ENCODE results near the gene TIRAP.

DNA sequence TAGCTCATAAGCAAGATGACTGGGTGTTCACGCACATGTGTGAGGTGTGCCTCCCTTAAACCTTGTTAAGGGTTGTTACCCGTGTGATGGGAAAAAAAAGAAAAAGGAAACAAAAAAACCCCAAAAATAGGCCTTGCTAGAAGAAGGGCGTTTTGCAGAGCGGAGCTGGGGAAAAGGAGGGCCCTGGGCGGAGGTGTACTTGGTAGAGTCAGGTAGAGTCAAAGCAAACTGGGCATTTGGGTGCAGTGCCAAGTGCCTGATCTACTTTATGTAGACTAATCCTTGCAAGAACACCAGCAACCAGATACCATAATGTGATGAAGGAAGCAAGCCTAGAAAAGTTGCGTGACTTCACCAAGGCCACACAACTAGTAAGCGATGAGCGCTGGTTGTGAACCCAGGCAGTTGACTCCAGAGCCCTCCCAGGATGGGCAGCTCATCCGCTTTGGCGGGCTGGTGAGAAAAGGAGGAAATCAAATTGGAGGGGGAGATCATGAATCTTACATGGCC is 1.2 kb upstream of the TIRAP start:
- TF ChIP-seq ARNT (IDR thresholded peaks at IDR 0.05) (no peak), TBL1XR1 (IDR thresholded peaks at IDR 0.05; ENCODE audit: low read length in 2 of 2) (no peak), GMEB1 (CRISPR knock-in tag; IDR thresholded peaks at IDR 0.05) (no peak), ZBTB1 (CRISPR knock-in tag; IDR thresholded peaks at IDR 0.05; ENCODE audit: borderline replicate concordance, low read depth) (no peak), NR2F6 (CRISPR knock-in tag; IDR thresholded peaks at IDR 0.05) (no peak), TRIM28 (IDR thresholded peaks at IDR 0.05) (no peak), SP2 (IDR thresholded peaks at IDR 0.05; ENCODE audit: extremely low read depth, low read depth, low read length, poor library complexity, severe bottlenecking) (no peak)
- TF ChIP-seq, protein P1, sequence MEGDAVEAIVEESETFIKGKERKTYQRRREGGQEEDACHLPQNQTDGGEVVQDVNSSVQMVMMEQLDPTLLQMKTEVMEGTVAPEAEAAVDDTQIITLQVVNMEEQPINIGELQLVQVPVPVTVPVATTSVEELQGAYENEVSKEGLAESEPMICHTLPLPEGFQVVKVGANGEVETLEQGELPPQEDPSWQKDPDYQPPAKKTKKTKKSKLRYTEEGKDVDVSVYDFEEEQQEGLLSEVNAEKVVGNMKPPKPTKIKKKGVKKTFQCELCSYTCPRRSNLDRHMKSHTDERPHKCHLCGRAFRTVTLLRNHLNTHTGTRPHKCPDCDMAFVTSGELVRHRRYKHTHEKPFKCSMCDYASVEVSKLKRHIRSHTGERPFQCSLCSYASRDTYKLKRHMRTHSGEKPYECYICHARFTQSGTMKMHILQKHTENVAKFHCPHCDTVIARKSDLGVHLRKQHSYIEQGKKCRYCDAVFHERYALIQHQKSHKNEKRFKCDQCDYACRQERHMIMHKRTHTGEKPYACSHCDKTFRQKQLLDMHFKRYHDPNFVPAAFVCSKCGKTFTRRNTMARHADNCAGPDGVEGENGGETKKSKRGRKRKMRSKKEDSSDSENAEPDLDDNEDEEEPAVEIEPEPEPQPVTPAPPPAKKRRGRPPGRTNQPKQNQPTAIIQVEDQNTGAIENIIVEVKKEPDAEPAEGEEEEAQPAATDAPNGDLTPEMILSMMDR (IDR thresholded peaks at IDR 0.05 in 2 of 3, conservative IDR thresholded peaks at IDR 0.05 in 1 of 3; ENCODE audit: insufficient read depth in 2 of 3, low read depth in 1 of 3, low read length in 3 of 3) = no peak
- TF ChIP-seq, protein P2, sequence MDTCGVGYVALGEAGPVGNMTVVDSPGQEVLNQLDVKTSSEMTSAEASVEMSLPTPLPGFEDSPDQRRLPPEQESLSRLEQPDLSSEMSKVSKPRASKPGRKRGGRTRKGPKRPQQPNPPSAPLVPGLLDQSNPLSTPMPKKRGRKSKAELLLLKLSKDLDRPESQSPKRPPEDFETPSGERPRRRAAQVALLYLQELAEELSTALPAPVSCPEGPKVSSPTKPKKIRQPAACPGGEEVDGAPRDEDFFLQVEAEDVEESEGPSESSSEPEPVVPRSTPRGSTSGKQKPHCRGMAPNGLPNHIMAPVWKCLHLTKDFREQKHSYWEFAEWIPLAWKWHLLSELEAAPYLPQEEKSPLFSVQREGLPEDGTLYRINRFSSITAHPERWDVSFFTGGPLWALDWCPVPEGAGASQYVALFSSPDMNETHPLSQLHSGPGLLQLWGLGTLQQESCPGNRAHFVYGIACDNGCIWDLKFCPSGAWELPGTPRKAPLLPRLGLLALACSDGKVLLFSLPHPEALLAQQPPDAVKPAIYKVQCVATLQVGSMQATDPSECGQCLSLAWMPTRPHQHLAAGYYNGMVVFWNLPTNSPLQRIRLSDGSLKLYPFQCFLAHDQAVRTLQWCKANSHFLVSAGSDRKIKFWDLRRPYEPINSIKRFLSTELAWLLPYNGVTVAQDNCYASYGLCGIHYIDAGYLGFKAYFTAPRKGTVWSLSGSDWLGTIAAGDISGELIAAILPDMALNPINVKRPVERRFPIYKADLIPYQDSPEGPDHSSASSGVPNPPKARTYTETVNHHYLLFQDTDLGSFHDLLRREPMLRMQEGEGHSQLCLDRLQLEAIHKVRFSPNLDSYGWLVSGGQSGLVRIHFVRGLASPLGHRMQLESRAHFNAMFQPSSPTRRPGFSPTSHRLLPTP (IDR thresholded peaks at IDR 0.05; ENCODE audit: borderline replicate concordance, extremely low read depth, insufficient read length) = no peak
- TF ChIP-seq, protein P3, sequence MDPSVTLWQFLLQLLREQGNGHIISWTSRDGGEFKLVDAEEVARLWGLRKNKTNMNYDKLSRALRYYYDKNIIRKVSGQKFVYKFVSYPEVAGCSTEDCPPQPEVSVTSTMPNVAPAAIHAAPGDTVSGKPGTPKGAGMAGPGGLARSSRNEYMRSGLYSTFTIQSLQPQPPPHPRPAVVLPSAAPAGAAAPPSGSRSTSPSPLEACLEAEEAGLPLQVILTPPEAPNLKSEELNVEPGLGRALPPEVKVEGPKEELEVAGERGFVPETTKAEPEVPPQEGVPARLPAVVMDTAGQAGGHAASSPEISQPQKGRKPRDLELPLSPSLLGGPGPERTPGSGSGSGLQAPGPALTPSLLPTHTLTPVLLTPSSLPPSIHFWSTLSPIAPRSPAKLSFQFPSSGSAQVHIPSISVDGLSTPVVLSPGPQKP (CRISPR knock-in tag; IDR thresholded peaks at IDR 0.05) = no peak
- TF ChIP-seq, protein P4, sequence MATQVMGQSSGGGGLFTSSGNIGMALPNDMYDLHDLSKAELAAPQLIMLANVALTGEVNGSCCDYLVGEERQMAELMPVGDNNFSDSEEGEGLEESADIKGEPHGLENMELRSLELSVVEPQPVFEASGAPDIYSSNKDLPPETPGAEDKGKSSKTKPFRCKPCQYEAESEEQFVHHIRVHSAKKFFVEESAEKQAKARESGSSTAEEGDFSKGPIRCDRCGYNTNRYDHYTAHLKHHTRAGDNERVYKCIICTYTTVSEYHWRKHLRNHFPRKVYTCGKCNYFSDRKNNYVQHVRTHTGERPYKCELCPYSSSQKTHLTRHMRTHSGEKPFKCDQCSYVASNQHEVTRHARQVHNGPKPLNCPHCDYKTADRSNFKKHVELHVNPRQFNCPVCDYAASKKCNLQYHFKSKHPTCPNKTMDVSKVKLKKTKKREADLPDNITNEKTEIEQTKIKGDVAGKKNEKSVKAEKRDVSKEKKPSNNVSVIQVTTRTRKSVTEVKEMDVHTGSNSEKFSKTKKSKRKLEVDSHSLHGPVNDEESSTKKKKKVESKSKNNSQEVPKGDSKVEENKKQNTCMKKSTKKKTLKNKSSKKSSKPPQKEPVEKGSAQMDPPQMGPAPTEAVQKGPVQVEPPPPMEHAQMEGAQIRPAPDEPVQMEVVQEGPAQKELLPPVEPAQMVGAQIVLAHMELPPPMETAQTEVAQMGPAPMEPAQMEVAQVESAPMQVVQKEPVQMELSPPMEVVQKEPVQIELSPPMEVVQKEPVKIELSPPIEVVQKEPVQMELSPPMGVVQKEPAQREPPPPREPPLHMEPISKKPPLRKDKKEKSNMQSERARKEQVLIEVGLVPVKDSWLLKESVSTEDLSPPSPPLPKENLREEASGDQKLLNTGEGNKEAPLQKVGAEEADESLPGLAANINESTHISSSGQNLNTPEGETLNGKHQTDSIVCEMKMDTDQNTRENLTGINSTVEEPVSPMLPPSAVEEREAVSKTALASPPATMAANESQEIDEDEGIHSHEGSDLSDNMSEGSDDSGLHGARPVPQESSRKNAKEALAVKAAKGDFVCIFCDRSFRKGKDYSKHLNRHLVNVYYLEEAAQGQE (IDR thresholded peaks at IDR 0.05; ENCODE audit: borderline replicate concordance) = no peak
- TF ChIP-seq, protein P4 (CRISPR knock-in tag; IDR thresholded peaks at IDR 0.05; ENCODE audit: low read depth) = no peak

All from K562 (cell line).